Thyroid gland (tissue), 4 donors: ENCODE results near the gene WFDC9.

Experiments
- POLR2A ChIP-seq, 2 donors: fragments of 450-650 bp; IDR thresholded peaks; one replicate each; pipeline ENCODE4 v1.6.1; 2017; ENCODE audit warnings: antibody characterized with exemption in 2 of 2, mild to moderate bottlenecking in 2 of 2, moderate library complexity in 1 of 2
- TF ChIP-seq, protein P1 (sequence below), 6 experiments: fragments of 200-600 bp in 3 of 6; fragments of 450-650 bp in 3 of 6; sonication (generic) in 3 of 6; IDR thresholded peaks; one replicate each; pipeline ENCODE4 v1.5.1; 2016 to 2019; ENCODE audit warnings: antibody characterized with exemption in 6 of 6, mild to moderate bottlenecking in 2 of 6, inconsistent platforms in 1 of 6, moderate library complexity in 1 of 6

DNA sequence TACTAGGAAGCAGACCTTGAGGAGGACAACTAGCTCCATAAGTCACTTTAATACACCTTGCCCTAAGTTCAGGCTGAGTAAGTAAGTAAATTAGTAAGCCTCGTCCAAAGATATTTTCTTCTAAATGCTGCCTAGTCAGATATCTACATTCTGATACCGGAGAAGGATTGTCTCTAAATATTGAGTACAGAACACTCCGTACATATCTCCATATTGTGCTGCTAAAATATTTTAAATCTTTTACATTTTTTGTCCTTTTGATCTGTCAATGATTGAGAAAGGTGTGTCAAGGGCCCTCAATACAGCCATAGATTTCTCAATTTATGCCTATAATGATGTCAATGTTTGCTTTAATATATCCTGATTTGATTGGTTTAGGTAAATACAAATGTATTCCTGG lies 55.2 kb downstream of the WFDC9 start:
- TF ChIP-seq, protein P1, sequence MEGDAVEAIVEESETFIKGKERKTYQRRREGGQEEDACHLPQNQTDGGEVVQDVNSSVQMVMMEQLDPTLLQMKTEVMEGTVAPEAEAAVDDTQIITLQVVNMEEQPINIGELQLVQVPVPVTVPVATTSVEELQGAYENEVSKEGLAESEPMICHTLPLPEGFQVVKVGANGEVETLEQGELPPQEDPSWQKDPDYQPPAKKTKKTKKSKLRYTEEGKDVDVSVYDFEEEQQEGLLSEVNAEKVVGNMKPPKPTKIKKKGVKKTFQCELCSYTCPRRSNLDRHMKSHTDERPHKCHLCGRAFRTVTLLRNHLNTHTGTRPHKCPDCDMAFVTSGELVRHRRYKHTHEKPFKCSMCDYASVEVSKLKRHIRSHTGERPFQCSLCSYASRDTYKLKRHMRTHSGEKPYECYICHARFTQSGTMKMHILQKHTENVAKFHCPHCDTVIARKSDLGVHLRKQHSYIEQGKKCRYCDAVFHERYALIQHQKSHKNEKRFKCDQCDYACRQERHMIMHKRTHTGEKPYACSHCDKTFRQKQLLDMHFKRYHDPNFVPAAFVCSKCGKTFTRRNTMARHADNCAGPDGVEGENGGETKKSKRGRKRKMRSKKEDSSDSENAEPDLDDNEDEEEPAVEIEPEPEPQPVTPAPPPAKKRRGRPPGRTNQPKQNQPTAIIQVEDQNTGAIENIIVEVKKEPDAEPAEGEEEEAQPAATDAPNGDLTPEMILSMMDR (IDR thresholded peaks at IDR 0.05): no peak
- TF ChIP-seq POLR2A (IDR thresholded peaks at IDR 0.05): no peak
